Thyroid gland (tissue), 4 donors: Measurements from ENCODE around the gene INVS.

Source experiments
- POLR2A ChIP-seq, 2 donors: fragments of 450-650 bp; IDR thresholded peaks; one replicate each; pipeline ENCODE4 v1.6.1; 2017; ENCODE audit warnings: antibody characterized with exemption in 2 of 2, mild to moderate bottlenecking in 2 of 2, moderate library complexity in 1 of 2
- TF ChIP-seq, protein P1 (sequence below), 6 experiments: fragments of 200-600 bp in 3 of 6; fragments of 450-650 bp in 3 of 6; sonication (generic) in 3 of 6; IDR thresholded peaks; one replicate each; pipeline ENCODE4 v1.5.1; 2016 to 2019; ENCODE audit warnings: antibody characterized with exemption in 6 of 6, mild to moderate bottlenecking in 2 of 6, inconsistent platforms in 1 of 6, moderate library complexity in 1 of 6

DNA sequence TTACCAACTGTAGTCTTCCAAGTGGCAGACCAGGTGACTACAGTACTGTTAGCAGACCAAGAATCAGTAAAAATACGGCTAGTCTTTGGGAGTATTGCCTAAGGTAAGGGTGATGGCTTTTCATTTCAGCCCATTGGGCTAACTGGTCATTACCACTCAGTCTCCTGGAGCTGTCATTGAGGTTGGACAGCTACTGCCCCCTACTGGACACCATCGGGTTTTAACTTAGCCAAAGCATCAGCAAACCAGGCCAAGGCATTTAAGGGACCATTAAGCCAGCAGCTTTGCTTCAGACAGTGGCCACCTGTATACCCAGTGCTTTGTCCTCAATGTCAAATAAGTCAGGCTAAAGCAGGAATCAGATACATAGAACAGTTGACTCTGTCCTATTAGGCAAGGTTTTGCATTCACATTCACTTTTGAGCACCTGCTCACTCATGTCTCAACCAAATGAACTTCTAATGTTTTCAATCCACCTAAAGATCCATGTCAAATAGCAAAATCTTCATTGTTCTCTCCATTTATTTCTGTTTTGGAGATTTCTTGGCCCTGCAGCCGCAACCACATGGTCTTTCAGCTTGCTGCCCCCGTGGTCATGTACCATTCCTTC, 117.2 kb downstream of the INVS start:
- no peak for TF ChIP-seq POLR2A (IDR thresholded peaks at IDR 0.05)
- TF ChIP-seq, protein P1, sequence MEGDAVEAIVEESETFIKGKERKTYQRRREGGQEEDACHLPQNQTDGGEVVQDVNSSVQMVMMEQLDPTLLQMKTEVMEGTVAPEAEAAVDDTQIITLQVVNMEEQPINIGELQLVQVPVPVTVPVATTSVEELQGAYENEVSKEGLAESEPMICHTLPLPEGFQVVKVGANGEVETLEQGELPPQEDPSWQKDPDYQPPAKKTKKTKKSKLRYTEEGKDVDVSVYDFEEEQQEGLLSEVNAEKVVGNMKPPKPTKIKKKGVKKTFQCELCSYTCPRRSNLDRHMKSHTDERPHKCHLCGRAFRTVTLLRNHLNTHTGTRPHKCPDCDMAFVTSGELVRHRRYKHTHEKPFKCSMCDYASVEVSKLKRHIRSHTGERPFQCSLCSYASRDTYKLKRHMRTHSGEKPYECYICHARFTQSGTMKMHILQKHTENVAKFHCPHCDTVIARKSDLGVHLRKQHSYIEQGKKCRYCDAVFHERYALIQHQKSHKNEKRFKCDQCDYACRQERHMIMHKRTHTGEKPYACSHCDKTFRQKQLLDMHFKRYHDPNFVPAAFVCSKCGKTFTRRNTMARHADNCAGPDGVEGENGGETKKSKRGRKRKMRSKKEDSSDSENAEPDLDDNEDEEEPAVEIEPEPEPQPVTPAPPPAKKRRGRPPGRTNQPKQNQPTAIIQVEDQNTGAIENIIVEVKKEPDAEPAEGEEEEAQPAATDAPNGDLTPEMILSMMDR (IDR thresholded peaks at IDR 0.05) = peak in 5 of 6 experiments; percentile 36 to 54 (median 44)
